ENCODE results near the gene FOXN3. TPM values are rescaled to one million over a fixed set of nuclear protein-coding genes. Genes with fewer than 3 reads are reported as not detected.
A peak's percentile ranks its signal among the peaks of the same experiment; 100 is the strongest.

Gene FOXN3
- total and polyA plus RNA-seq, 2 experiments from 2014 or later, result 98.9 to 167 TPM

DNA sequence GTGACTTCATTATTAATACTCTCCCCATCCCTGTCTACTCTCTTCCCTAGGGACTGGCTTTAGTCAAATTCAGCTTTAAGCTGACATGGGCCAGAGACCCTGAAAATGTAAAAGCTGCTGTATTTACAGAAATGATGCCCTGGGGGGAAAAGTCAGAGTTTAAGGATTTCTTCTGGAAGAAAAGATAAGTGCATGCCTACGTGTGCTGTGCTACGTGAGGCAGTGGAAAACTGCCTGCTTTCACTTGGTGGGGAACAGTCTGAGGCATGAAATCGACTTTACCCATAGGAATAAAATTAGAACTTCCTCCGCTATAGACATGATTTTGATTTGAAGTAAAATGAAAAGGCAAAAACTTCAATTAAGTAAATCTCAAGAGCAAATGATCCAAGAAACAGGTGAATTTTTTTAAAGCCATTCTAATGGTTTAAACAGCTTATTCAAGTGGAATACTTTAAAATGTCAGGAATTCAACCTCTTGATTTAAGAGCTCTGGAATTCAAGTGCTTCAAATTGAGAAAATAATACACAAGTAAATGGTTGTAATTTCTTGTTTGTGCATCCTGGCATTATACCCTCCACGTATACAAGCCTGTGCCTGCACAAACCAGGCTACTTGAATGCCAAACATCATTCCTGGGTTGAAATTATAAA lies 168.5 kb downstream of the FOXN3 start:
- no peak for ATAC-seq
- Mint-ChIP-seq H3K4me3 (no peak overlapping the region), H3K27me3 (ENCODE audit: insufficient read depth, low read depth, poor library complexity) (peaks cover 9% of the 10 kb centered on the region), H3K9me3 (no peaks in the 10 kb centered on the region), H3K36me3 (ENCODE audit: low read depth) (peaks cover 29% of the 10 kb centered on the region), H3K27ac (no peak overlapping the region), H3K4me1 (peaks cover 62% of the 10 kb centered on the region)
- no peak for TF ChIP-seq STAT1 (IDR thresholded peaks at IDR 0.05; ENCODE audit: unreplicated experiment)
- TF ChIP-seq EZH2 (IDR thresholded peaks at IDR 0.05; ENCODE audit: low read depth, unreplicated experiment), result no peak
- no peak for TF ChIP-seq CREB1 (CRISPR knock-in tag; IDR thresholded peaks at IDR 0.05; ENCODE audit: low read depth)
- no peak for TF ChIP-seq ZNF114 (CRISPR knock-in tag; IDR thresholded peaks at IDR 0.05)
- Histone ChIP-seq H3K36me3 (ENCODE audit: insufficient read depth) (no peaks in the 10 kb centered on the region), H3K9me2 (ENCODE audit: insufficient read depth) (no peaks in the 10 kb centered on the region), H3K27me3 (ENCODE audit: insufficient read depth) (no peaks in the 10 kb centered on the region), H4K20me1 (replicated peaks; ENCODE audit: insufficient read depth) (peaks cover 48% of the 10 kb centered on the region), H3K27ac (ENCODE audit: low read depth) (peak overlapping the region; percentile 65; the same call in 1 of the 2 replicates), H2AFZ (no peak overlapping the region), H3K4me1 (ENCODE audit: insufficient read depth) (peaks cover 46% of the 10 kb centered on the region), H3K4me3 (no peak overlapping the region), H3K79me2 (replicated peaks; ENCODE audit: insufficient read depth) (peaks cover 98% of the 10 kb centered on the region), H3K4me2 (peak overlapping the region; percentile 39; the same call in 1 of the 2 replicates), H3F3A (replicated peaks; ENCODE audit: low read depth) (no peaks in the 10 kb centered on the region)
- no peak for DNase-seq (ENCODE audit: low spot score)

DNA sequence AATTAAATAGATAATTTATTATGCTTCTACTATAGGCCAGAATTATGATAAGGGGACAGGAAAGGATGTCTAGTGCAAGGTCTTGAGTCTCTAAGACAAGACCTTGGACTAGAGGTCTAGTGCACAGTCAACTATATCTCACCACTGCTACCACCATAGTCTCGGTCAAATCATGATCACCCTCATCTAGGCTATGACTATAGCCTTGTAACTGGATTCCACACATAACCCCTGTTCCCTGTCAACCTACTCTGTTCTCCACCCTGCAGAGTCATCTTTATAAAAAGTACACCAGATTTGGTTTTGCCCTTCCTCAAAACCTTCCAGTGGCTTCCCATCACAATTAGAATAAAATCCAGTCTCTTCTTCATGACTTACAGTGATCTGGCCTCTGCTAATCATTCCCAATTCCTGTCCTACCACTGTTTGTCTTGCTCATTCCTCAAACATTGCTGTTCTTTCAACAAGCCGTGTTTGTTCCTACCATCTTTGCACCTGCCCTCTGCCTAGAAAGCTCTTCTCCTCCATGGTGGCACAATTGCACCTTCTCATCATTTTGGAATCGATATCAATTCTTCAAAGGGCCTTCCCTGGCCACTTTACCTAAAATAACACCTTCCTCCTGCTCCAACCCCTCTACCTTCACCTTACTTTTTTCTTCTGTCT lies 169.4 kb downstream of the FOXN3 start:
- Mint-ChIP-seq H3K4me3 (no peak overlapping the region), H3K9me3 (no peaks in the 10 kb centered on the region), H3K27ac (peak overlapping the region; percentile 3; the same call in 1 of the 2 replicates), H3K36me3 (ENCODE audit: low read depth) (peaks cover 22% of the 10 kb centered on the region), H3K27me3 (ENCODE audit: insufficient read depth, low read depth, poor library complexity) (peaks cover 2% of the 10 kb centered on the region), H3K4me1 (peaks cover 62% of the 10 kb centered on the region)
- no peaks in the 10 kb centered on the region for H3K27me3 ChIP-seq (ENCODE audit: insufficient read depth)
- no peak overlapping the region for H3K4me3 ChIP-seq
- H3F3A ChIP-seq (replicated peaks; ENCODE audit: low read depth), result no peaks in the 10 kb centered on the region
- H3K4me1 ChIP-seq (ENCODE audit: insufficient read depth), result peaks cover 55% of the 10 kb centered on the region
- peaks cover 48% of the 10 kb centered on the region for H4K20me1 ChIP-seq (replicated peaks; ENCODE audit: insufficient read depth)
- H3K79me2 ChIP-seq (replicated peaks; ENCODE audit: insufficient read depth), result peaks cover 98% of the 10 kb centered on the region
- DNase-seq (ENCODE audit: low spot score) (no peak), ATAC-seq (no peak)
- no peaks in the 10 kb centered on the region for H3K9me2 ChIP-seq (ENCODE audit: insufficient read depth)
- H2AFZ ChIP-seq, result no peak overlapping the region
- peak overlapping the region; percentile 65; the same call in 1 of the 2 replicates for H3K27ac ChIP-seq (ENCODE audit: low read depth)
- no peak overlapping the region for H3K4me2 ChIP-seq
- H3K36me3 ChIP-seq (ENCODE audit: insufficient read depth), result no peaks in the 10 kb centered on the region
- TF ChIP-seq, protein P1, sequence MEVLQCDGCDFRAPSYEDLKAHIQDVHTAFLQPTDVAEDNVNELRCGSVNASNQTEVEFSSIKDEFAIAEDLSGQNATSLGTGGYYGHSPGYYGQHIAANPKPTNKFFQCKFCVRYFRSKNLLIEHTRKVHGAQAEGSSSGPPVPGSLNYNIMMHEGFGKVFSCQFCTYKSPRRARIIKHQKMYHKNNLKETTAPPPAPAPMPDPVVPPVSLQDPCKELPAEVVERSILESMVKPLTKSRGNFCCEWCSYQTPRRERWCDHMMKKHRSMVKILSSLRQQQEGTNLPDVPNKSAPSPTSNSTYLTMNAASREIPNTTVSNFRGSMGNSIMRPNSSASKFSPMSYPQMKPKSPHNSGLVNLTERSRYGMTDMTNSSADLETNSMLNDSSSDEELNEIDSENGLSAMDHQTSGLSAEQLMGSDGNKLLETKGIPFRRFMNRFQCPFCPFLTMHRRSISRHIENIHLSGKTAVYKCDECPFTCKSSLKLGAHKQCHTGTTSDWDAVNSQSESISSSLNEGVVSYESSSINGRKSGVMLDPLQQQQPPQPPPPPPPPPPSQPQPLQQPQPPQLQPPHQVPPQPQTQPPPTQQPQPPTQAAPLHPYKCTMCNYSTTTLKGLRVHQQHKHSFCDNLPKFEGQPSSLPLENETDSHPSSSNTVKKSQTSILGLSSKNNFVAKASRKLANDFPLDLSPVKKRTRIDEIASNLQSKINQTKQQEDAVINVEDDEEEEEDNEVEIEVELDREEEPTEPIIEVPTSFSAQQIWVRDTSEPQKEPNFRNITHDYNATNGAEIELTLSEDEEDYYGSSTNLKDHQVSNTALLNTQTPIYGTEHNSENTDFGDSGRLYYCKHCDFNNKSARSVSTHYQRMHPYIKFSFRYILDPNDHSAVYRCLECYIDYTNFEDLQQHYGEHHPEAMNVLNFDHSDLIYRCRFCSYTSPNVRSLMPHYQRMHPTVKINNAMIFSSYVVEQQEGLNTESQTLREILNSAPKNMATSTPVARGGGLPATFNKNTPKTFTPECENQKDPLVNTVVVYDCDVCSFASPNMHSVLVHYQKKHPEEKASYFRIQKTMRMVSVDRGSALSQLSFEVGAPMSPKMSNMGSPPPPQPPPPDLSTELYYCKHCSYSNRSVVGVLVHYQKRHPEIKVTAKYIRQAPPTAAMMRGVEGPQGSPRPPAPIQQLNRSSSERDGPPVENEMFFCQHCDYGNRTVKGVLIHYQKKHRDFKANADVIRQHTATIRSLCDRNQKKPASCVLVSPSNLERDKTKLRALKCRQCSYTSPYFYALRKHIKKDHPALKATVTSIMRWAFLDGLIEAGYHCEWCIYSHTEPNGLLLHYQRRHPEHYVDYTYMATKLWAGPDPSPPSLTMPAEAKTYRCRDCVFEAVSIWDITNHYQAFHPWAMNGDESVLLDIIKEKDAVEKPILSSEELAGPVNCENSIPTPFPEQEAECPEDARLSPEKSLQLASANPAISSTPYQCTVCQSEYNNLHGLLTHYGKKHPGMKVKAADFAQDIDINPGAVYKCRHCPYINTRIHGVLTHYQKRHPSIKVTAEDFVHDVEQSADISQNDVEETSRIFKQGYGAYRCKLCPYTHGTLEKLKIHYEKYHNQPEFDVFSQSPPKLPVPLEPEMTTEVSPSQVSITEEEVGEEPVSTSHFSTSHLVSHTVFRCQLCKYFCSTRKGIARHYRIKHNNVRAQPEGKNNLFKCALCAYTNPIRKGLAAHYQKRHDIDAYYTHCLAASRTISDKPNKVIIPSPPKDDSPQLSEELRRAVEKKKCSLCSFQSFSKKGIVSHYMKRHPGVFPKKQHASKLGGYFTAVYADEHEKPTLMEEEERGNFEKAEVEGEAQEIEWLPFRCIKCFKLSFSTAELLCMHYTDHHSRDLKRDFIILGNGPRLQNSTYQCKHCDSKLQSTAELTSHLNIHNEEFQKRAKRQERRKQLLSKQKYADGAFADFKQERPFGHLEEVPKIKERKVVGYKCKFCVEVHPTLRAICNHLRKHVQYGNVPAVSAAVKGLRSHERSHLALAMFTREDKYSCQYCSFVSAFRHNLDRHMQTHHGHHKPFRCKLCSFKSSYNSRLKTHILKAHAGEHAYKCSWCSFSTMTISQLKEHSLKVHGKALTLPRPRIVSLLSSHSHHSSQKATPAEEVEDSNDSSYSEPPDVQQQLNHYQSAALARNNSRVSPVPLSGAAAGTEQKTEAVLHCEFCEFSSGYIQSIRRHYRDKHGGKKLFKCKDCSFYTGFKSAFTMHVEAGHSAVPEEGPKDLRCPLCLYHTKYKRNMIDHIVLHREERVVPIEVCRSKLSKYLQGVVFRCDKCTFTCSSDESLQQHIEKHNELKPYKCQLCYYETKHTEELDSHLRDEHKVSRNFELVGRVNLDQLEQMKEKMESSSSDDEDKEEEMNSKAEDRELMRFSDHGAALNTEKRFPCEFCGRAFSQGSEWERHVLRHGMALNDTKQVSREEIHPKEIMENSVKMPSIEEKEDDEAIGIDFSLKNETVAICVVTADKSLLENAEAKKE (CRISPR knock-in tag; IDR thresholded peaks at IDR 0.05), result no peak
- TF ChIP-seq STAT1 (IDR thresholded peaks at IDR 0.05; ENCODE audit: unreplicated experiment) (no peak), EZH2phosphoT487 (IDR thresholded peaks at IDR 0.05; ENCODE audit: unreplicated experiment) (no peak), JUNB (IDR thresholded peaks at IDR 0.05; ENCODE audit: unreplicated experiment) (no peak), NANOG (IDR thresholded peaks at IDR 0.05; ENCODE audit: borderline replicate concordance) (no peak), CREB1 (CRISPR knock-in tag; IDR thresholded peaks at IDR 0.05; ENCODE audit: low read depth) (no peak), POLR2AphosphoS5 (IDR thresholded peaks at IDR 0.05; ENCODE audit: low read depth) (no peak)
- TF ChIP-seq, protein P2, sequence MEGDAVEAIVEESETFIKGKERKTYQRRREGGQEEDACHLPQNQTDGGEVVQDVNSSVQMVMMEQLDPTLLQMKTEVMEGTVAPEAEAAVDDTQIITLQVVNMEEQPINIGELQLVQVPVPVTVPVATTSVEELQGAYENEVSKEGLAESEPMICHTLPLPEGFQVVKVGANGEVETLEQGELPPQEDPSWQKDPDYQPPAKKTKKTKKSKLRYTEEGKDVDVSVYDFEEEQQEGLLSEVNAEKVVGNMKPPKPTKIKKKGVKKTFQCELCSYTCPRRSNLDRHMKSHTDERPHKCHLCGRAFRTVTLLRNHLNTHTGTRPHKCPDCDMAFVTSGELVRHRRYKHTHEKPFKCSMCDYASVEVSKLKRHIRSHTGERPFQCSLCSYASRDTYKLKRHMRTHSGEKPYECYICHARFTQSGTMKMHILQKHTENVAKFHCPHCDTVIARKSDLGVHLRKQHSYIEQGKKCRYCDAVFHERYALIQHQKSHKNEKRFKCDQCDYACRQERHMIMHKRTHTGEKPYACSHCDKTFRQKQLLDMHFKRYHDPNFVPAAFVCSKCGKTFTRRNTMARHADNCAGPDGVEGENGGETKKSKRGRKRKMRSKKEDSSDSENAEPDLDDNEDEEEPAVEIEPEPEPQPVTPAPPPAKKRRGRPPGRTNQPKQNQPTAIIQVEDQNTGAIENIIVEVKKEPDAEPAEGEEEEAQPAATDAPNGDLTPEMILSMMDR (conservative IDR thresholded peaks at IDR 0.05; ENCODE audit: low read depth in 2 of 2), result no peak
- TF ChIP-seq, protein P3, sequence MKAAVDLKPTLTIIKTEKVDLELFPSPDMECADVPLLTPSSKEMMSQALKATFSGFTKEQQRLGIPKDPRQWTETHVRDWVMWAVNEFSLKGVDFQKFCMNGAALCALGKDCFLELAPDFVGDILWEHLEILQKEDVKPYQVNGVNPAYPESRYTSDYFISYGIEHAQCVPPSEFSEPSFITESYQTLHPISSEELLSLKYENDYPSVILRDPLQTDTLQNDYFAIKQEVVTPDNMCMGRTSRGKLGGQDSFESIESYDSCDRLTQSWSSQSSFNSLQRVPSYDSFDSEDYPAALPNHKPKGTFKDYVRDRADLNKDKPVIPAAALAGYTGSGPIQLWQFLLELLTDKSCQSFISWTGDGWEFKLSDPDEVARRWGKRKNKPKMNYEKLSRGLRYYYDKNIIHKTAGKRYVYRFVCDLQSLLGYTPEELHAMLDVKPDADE (IDR thresholded peaks at IDR 0.05), result no peak

Measured in GM23338 (cell line).